Esophagus squamous epithelium (tissue), 4 donors: Measurements from ENCODE around the gene FRMD3.

Experiments used
- POLR2A ChIP-seq, 4 donors: fragments of 450-650 bp; IDR thresholded peaks; one replicate each; pipeline ENCODE4 v1.6.1; 2017; ENCODE audit warnings: antibody characterized with exemption in 4 of 4, mild to moderate bottlenecking in 4 of 4, moderate library complexity in 3 of 4
- TF ChIP-seq, protein P1 (sequence below), 6 experiments: fragments of 450-650 bp in 4 of 6; fragments of 200-600 bp in 2 of 6; sonication (generic) in 2 of 6; IDR thresholded peaks; one replicate each; pipeline ENCODE4 v1.5.1; 2016 to 2019; ENCODE audit warnings: antibody characterized with exemption in 6 of 6, mild to moderate bottlenecking in 4 of 6, moderate library complexity in 4 of 6

DNA sequence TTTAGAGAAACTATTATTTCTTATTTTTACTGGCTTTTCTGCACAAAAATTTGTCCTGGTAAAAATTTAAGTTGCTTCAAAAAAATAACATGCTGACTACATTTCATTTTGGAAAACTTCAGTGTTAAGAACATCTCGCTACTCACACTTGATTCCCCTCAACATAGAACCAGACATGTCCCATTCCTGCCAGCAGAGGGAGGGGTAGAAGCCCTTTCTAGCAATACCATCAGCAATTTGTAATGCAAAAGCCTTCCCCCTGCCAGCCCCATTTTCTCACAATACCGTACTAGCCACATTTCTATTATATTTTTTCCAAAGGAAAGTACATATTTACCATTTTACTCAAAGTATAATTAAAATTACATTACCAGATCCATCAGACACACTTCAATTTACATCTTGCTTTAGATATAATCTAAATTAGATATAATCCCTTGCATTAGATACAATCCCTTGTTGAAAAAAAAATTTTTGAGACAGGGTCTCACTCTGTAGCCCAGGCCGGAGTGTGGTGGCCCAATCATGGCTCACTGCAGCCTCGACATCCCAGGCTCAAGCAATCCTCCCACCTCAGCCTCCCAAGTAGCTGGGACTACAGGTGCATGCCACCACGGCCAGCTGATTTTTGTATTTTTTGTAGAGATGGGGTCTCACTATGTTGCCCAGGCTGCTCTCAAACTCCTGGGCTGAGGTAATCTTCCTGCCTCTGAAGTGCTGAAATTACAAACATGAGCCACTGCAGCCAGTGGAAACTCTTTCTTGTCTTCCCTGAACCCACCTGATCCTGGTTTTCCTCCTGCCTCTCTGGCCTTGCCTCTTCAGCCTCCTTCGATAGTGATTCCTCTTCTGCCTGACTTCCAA is 45.2 kb upstream of the FRMD3 start:
- TF ChIP-seq, protein P1, sequence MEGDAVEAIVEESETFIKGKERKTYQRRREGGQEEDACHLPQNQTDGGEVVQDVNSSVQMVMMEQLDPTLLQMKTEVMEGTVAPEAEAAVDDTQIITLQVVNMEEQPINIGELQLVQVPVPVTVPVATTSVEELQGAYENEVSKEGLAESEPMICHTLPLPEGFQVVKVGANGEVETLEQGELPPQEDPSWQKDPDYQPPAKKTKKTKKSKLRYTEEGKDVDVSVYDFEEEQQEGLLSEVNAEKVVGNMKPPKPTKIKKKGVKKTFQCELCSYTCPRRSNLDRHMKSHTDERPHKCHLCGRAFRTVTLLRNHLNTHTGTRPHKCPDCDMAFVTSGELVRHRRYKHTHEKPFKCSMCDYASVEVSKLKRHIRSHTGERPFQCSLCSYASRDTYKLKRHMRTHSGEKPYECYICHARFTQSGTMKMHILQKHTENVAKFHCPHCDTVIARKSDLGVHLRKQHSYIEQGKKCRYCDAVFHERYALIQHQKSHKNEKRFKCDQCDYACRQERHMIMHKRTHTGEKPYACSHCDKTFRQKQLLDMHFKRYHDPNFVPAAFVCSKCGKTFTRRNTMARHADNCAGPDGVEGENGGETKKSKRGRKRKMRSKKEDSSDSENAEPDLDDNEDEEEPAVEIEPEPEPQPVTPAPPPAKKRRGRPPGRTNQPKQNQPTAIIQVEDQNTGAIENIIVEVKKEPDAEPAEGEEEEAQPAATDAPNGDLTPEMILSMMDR (IDR thresholded peaks at IDR 0.05): peak; percentile 15 to 72 (median 51)
- no peak for TF ChIP-seq POLR2A (IDR thresholded peaks at IDR 0.05)
